PC-3 (cell line): ENCODE measurements around the gene DNAJB2.

Source experiments
- CTCF ChIP-seq: fragments of 300-600 bp; sonication (generic); conservative IDR thresholded peaks from 2 replicates; pipeline ENCODE4 v1.5.1; 2017; ENCODE audit warnings: antibody characterized with exemption, low read depth, mild to moderate bottlenecking, low read length
- EZH2phosphoT487 ChIP-seq: fragments of 300-600 bp; sonication (generic); IDR thresholded peaks from 2 replicates; pipeline ENCODE4 v1.6.1; 2018; ENCODE audit warnings: mild to moderate bottlenecking, antibody characterized with exemption, low read length, borderline replicate concordance

- TF ChIP-seq CTCF, result no peak
- TF ChIP-seq EZH2phosphoT487, result no peak
These were observed 13.4 kb downstream of the DNAJB2 start for GRCh38 chr2:219292616-219293015.
